Activated B cell treated with CpG ODN at 0.5 μM for 24 hours (primary cell): ENCODE data around the gene PKN1. TPM values are rescaled to one million over a fixed set of nuclear protein-coding genes. Genes with fewer than 3 reads are reported as not detected.

Experiments used
- ATAC-seq: fragments of 200-7000 bp; cut with Tn5 transposase; one replicate; pipeline ENCODE4 v1.10.0; 2021; ENCODE audit warnings: low read depth, mild to moderate bottlenecking, moderate library complexity
- CTCF ChIA-PET: fragments of 350-600 bp; sonication (Branson Sonifier 250); formaldehyde crosslinking; loops from one replicate; lab custom pipeline; 2021; ENCODE audit warnings: antibody characterized with exemption; lab: Charles Lee
- POLR2A ChIA-PET: fragments of 350-600 bp; sonication (Branson Sonifier 250); formaldehyde crosslinking; loops from one replicate; lab custom pipeline; 2021; ENCODE audit warnings: antibody characterized with exemption; lab: Charles Lee
- DNase-seq: peaks from one replicate; pipeline ENCODE4 v3.0.0; 2022
- H3K27ac Mint-ChIP-seq: one replicate; pipeline ENCODE4 v1.8.0; 2020; ENCODE audit warnings: mixed read lengths
- H3K27me3 Mint-ChIP-seq: one replicate; pipeline ENCODE4 v1.8.0; 2021; ENCODE audit warnings: mixed read lengths
- H3K36me3 Mint-ChIP-seq: one replicate; pipeline ENCODE4 v1.8.0; 2021; ENCODE audit warnings: low read depth, mixed read lengths
- H3K4me1 Mint-ChIP-seq: one replicate; pipeline ENCODE4 v1.8.0; 2021; ENCODE audit warnings: mixed read lengths
- H3K4me3 Mint-ChIP-seq: one replicate; pipeline ENCODE4 v1.8.0; 2020; ENCODE audit warnings: mild to moderate bottlenecking, mixed read lengths
- H3K9me3 Mint-ChIP-seq: one replicate; pipeline ENCODE4 v1.8.0; 2020; ENCODE audit warnings: mixed read lengths
- intact Hi-C: fragments of 100-400 bp; cut with micrococcal nuclease; formaldehyde crosslinking; loops from one replicate; pipeline ENCODE4 v1.15.1; 2024
- total RNA-seq: library from RNA; stranded (reverse); gene quantifications from 2 replicates; pipeline ENCODE4 v1.2.3, GENCODE V29; 2022
- TF ChIP-seq, protein P1 (sequence below): fragments of 200-600 bp; IDR thresholded peaks from one replicate; pipeline ENCODE4 v1.8.0; 2022; ENCODE audit warnings: antibody characterized with exemption, mild to moderate bottlenecking

The PKN1 gene
- total RNA-seq, 1 donor from 2014 or later = 159 TPM

- H3K4me1 Mint-ChIP-seq = peaks cover 24% of the 10 kb centered on the region
- H3K27me3 Mint-ChIP-seq = peaks cover 28% of the 10 kb centered on the region
- TF ChIP-seq, protein P1, sequence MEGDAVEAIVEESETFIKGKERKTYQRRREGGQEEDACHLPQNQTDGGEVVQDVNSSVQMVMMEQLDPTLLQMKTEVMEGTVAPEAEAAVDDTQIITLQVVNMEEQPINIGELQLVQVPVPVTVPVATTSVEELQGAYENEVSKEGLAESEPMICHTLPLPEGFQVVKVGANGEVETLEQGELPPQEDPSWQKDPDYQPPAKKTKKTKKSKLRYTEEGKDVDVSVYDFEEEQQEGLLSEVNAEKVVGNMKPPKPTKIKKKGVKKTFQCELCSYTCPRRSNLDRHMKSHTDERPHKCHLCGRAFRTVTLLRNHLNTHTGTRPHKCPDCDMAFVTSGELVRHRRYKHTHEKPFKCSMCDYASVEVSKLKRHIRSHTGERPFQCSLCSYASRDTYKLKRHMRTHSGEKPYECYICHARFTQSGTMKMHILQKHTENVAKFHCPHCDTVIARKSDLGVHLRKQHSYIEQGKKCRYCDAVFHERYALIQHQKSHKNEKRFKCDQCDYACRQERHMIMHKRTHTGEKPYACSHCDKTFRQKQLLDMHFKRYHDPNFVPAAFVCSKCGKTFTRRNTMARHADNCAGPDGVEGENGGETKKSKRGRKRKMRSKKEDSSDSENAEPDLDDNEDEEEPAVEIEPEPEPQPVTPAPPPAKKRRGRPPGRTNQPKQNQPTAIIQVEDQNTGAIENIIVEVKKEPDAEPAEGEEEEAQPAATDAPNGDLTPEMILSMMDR = no peak
- DNase-seq (no peak), ATAC-seq (no peak)
- ChIA-PET POLR2A (interaction anchor here (0.5 kb wide), 1 partner anchor 340 kb away, joined by 3 read pairs; the partner anchor contains the start of gene ASF1B), CTCF (no interaction called here)
- H3K36me3 Mint-ChIP-seq = peaks cover 3% of the 10 kb centered on the region
- H3K9me3 Mint-ChIP-seq = no peaks in the 10 kb centered on the region
- no peak overlapping the region for H3K27ac Mint-ChIP-seq
- no peak overlapping the region for H3K4me3 Mint-ChIP-seq
- intact Hi-C loops = loop anchor here (10.0 kb wide), 1 partner anchor 402 kb away; the partner anchor contains the start of gene MISP3
Measured at GRCh38 chr19:14476673-14477401, 43.7 kb downstream of the PKN1 start.

DNA sequence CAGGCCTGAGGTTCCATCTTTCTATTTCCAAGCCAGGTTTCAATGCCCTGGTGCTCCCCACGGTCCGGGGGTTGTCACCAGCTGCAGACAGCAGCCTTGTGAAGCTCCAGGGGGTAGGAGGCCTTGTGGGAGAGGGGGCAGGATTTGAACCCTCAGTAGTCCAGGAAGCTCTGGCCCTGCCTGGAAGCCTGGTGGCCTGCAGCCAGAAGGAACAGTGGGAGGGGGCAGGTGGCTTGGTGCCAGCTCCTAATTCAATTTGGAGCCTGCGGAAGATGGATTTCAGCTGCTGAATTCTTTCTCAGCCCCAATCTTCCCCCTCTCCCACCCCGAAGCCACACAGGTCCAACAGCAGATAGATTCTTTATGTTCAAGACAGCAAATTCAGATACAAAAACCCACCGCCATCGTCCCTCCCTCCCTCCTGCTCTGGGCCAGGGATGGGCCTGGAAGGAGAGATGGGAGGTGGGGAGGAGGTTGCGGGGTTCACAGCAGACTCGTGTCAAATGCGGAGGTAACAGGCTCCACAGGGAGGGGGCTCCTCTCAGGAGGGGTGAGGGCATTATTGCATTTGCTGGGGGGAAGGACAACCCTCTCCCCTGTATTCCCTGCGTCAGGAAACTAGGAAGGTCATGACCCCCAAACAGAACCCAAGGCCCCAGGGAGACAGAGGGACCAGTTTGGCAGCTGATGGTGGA is 44.5 kb downstream of the PKN1 start:
- POLR2A ChIA-PET = interaction anchor here (0.5 to 1.0 kb wide), 2 partner anchors 122 to 341 kb away, joined by 3 read pairs; partner anchors contain the start of gene ASF1B
- peaks cover 28% of the 10 kb centered on the region for H3K27me3 Mint-ChIP-seq

DNA sequence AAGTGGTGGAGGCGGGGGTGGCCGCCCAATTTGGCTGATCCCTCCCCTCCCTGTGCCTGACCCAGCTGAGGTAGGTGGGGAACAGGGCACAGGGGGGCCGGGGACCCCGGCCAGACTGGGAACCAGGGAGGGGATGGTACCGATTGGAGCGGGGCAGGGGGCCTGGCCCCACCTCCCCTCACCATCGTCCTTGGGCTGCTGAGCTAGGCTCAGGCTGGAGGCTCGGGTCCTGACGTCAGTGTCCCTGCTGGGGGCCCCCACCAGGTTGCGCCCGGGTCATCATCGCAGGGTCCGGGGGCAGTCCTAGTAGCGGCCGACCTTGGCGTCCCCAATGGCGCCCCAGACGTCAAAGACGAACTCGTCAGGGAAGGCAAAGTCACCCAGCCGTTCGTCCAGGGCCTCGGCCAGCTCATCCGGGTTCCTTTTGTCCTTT is 45.0 kb downstream of the PKN1 start:
- no peak overlapping the region for H3K4me3 Mint-ChIP-seq
- TF ChIP-seq, protein P1 = no peak
- H3K9me3 Mint-ChIP-seq = no peaks in the 10 kb centered on the region
- peaks cover 22% of the 10 kb centered on the region for H3K27me3 Mint-ChIP-seq
- no peak overlapping the region for H3K27ac Mint-ChIP-seq
- peaks cover 3% of the 10 kb centered on the region for H3K36me3 Mint-ChIP-seq
- DNase-seq = no peak
- H3K4me1 Mint-ChIP-seq = peaks cover 13% of the 10 kb centered on the region
- intact Hi-C loops = loop anchor here (10.0 kb wide), 1 partner anchor 403 kb away; the partner anchor contains the start of gene MISP3
- no peak for ATAC-seq
- CTCF ChIA-PET = interaction anchor here (0.8 to 1.0 kb wide), 2 partner anchors 72 to 341 kb away, joined by 3 read pairs; partner anchors contain the start of gene ASF1B
- POLR2A ChIA-PET = interaction anchor here (1.0 to 1.9 kb wide), 2 partner anchors 18 to 123 kb away, joined by 3 to 5 read pairs; partner anchors contain the start of gene GIPC1

More for the DNA sequence above, 44.5 kb downstream of the PKN1 start:
- Mint-ChIP-seq H3K9me3 (no peaks in the 10 kb centered on the region), H3K4me1 (peaks cover 19% of the 10 kb centered on the region), H3K4me3 (no peak overlapping the region), H3K27ac (no peak overlapping the region), H3K36me3 (peaks cover 3% of the 10 kb centered on the region)
- DNase-seq (no peak), ATAC-seq (no peak)
- intact Hi-C loops = loop anchor here (10.0 kb wide), 1 partner anchor 403 kb away; the partner anchor contains the start of gene MISP3
- CTCF ChIA-PET = no interaction called here
- TF ChIP-seq, protein P1 = no peak

GRCh38 chr19:14479309-14479974 is 46.3 kb downstream of the PKN1 start:
- H3K4me3 Mint-ChIP-seq = no peak overlapping the region
- TF ChIP-seq, protein P1 = no peak
- intact Hi-C loops = loop anchor here (10.0 kb wide), 1 partner anchor 405 kb away; the partner anchor contains the start of gene MISP3
- H3K27me3 Mint-ChIP-seq = peaks cover 18% of the 10 kb centered on the region
- ChIA-PET POLR2A (interaction anchor here (0.6 to 1.9 kb wide), 2 partner anchors 16 to 461 kb away, joined by 3 to 5 read pairs; partner anchors contain the start of gene GIPC1), CTCF (interaction anchor here (0.7 to 1.8 kb wide), 6 partner anchors 13 to 343 kb away, joined by 3 to 7 read pairs (median 3); partner anchors contain the start of gene ASF1B)
- H3K36me3 Mint-ChIP-seq = peaks cover 3% of the 10 kb centered on the region
- no peak overlapping the region for H3K27ac Mint-ChIP-seq
- peaks cover 9% of the 10 kb centered on the region for H3K4me1 Mint-ChIP-seq
- ATAC-seq = no peak
- DNase-seq = no peak
- H3K9me3 Mint-ChIP-seq = no peaks in the 10 kb centered on the region
